Stimulated activated CD4-positive, alpha-beta T cell treated with anti-CD3 and anti-CD28 coated beads, Interleukin-4, amount 100 ng/mL, for 4 hours (primary cell): ENCODE data around the gene PPCDC.
A peak's percentile ranks its signal among the peaks of the same experiment; 100 is the strongest.

ENCODE experiments used
- DNase-seq, 2 experiments: peaks; one replicate each; pipeline ENCODE4 v3.0.0-alpha.2; 2020

Gene PPCDC

DNA sequence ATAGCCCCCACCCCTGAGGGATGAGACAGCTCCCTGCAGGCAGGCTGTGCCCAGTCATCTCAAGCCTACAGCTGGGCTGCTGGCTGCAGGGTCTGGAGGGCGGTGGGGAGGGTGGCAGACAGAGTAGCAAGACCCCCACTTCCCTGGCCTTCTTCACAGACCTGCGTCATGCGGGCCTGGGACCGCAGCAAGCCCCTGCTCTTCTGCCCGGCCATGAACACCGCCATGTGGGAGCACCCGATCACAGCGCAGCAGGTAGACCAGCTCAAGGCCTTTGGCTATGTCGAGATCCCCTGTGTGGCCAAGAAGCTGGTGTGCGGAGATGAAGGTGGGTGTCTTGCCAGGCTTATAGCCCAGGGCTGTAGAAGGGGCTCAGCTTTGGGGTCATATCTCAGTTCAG lies 25.0 kb downstream of the PPCDC start:
- DNase-seq, result no peak

DNA sequence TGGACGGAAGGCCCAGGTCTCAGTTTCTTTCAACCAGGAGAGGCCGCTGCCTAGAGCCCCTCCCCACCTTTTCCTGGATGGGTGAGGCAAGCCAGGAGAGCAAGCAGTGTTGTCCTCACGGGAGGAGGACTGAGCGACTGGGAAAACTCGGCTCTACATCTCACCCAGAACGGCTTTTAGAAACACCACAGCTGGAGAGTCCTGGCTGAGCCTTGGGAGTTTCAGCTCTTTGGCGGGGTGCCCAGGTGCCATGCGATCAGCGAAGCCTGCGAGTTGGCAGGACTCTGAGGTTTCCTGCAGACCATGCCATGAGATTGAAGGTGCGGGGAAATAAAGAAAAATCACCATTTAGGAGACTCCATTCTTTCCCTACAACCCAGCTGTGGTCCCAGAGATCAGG lies 26.0 kb downstream of the PPCDC start:
- DNase-seq, result no peak

DNA sequence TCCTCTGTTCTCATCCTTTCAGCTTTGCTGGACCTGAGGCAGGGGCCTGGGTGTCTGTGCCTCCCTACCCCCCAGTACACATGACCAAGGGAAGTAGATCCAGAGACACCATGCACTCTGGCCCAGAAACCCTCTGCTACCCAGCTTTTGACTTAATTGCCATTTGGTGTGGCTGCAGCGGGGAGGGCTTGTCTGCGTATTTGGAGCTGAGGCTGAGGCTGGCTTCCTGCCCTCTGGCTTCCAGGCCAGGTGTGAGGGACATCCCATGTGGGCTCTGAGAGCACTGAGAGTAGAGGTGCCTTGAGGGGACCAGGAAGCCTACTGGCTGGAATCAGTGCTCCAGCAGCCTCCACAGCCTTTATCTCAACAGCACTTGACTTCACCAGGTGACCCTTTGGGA lies 26.9 kb downstream of the PPCDC start:
- no peak for DNase-seq

DNA sequence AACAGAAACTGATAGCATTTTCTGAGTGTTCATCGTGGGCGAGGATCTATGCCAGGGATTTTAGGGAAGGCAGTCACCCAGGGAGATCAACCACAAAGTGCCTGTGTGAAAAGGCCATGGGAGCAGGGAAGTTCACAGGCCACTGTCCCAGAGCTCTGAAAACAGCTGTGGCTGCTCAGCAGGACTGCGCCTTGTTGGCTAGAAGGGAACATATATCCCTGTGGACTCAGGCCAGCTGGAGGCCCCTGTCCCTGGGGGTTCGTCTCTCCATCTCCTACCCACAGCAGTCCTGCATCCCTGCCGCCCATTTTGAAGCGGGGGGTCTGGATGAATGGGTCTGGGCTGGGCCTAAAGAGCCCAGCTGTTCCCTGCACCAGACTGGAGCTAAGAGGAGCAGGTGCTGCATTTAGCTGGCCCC lies 27.8 kb downstream of the PPCDC start:
- DNase-seq, result no peak

DNA sequence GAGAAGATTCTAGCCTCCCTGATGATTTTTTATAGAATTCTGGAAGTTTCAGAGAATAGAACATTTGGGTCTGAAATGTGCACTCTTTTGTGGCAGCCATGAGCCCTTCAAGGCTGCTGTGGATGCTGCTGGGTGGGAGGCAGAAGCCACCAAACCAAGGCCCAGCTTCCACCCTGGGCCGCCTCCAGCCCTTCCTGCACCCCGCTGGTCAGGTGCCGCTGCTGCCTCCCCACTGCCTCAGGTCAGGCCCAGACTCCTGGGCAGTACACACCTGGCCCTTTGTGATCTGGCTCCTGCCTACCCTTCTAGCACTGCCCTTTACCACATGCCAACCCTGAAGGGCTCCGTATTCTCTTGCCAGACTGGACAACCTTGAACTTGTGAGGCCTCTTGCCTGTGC lies 28.3 kb downstream of the PPCDC start:
- DNase-seq, result no peak

DNA sequence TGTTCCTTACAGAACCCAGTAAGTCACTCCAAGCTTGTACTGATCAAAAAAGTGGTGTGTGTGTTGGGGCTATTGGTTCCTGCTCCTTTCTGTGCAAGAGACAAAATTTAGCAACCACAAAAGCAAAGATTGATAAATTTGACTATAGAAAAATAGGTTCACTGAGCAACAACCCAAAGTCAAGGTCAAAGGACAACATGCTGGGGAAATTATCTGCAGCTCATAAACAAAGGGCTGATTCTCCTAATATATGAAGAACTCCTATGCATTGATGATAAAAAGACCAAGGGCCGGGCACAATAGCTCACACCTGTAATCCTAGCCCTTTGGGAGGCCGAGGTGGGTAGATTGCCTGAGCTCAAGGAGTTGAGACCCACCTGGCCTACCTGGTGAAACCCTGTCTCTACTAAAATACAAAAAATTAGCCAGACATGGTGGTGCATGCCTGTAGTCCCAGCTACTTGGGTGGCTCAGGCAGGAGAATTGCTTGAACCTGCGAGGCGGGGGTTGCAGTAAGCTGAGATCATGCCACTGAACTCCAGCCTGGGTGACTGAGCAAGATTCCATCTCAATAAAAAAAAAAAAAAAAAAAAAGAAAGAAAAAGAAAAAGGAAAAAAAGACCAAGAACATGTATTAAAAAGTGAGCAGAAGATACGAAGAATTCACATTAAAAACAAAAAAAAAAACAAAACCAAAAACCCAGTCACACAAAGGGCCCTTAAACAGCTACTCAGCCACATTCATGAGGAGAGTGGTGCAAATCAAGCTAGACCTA lies 29.8 kb downstream of the PPCDC start:
- DNase-seq, result no peak

DNA sequence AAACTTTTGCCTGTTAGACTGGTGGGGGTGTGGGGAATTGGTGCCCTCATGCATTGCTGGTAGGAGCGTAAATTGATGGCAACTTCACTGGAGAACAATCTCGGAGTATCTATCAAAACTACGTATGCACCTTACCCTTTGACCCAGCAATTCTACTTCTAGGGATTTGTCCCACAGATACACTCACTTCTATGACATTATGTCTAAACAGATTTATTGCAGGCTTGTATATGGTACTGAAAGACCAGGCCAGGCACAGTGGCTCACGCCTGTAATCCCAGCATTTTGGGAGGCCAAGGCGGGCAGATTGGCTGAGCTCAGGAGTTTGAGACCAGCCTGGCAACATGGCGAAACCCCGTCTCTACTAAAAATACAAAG lies 30.3 kb downstream of the PPCDC start:
- DNase-seq, result no peak

- no peak for DNase-seq
Measured at GRCh38 chr15:75054172-75054897, 30.9 kb downstream of the PPCDC start.

GRCh38 chr15:75056036-75056435 lies 32.6 kb downstream of the PPCDC start:
- DNase-seq, result no peak

GRCh38 chr15:75058127-75058905 lies 34.9 kb downstream of the PPCDC start:
- DNase-seq, result no peak

GRCh38 chr15:75059607-75060006 lies 36.2 kb downstream of the PPCDC start:
- no peak for DNase-seq

DNA sequence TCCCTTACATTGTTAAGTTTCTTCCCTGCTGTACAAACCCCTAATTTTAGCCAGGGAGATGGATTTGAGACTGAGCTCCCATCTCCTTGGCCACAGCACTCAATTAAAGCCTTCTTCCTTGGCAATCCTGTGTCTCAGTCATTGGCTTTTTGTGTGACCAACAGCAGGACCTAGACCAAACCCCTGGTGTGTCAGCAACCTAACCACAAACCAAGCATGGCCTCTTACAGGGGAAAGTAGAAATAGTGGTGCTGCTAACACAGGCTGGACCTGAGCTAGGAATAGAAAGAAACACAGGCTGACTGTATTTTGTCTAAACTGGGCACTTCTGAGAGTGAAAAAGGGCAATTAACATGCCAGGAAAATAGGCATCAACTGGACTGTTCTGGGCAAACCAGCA lies 37.9 kb downstream of the PPCDC start:
- DNase-seq, result no peak

DNA sequence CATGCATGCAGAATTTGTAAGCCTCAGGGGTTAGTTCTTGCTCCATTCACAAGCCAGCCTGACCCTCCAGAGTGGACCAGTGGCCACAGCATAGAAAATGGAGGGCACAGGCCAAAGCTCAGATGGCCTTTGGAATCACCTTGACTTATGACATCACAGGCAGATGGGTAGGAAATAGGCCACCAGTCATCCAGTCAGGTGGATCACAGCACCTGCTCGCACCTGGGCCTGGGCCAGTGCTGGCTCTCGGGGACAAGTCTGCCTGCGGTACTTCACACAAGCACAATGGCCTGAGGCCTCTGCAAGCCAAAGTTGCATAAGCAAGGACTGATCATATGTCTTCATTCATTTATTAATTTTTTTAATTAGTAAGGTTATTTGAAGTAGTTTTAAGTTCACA lies 39.3 kb downstream of the PPCDC start:
- no peak for DNase-seq

GRCh38 chr15:75063338-75063737 lies 39.9 kb downstream of the PPCDC start:
- no peak for DNase-seq

- DNase-seq, result no peak
Measured at GRCh38 chr15:75063889-75064288, 40.5 kb downstream of the PPCDC start.

GRCh38 chr15:75064846-75065245 lies 41.5 kb downstream of the PPCDC start:
- DNase-seq, result no peak

GRCh38 chr15:75065467-75065850 lies 42.1 kb downstream of the PPCDC start:
- no peak for DNase-seq

DNA sequence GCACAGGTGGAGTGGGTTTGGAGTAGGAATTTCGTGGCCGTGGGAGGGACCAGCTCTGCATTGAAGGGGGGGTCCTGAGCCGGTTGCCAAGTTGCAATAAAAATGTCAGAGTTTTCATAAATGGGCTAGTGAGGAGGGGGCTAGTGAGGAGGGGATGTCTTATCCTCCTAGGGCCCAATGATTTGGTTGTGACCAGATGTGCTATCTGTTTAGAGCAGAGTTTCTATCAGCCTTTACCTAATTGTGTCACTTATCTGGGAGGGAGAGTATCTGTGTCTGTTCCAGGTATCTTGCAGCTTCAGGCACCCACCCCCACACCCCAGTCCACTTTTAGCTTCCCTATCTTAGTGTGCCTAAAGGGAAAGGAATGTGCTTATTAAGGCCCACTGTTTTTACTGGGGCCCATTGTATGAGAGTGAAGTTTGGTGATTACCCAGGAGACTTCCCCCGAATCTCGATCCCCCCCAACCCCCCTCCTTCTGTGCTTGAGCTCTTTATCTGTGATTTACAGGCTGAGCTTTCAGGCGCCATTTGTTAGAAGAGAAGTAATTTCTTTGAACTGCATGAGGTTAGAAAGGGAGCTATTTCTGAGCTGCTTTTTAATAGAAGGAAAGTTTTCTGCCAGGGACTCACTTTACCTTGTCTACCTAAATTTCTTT lies 42.6 kb downstream of the PPCDC start:
- no peak for DNase-seq

DNA sequence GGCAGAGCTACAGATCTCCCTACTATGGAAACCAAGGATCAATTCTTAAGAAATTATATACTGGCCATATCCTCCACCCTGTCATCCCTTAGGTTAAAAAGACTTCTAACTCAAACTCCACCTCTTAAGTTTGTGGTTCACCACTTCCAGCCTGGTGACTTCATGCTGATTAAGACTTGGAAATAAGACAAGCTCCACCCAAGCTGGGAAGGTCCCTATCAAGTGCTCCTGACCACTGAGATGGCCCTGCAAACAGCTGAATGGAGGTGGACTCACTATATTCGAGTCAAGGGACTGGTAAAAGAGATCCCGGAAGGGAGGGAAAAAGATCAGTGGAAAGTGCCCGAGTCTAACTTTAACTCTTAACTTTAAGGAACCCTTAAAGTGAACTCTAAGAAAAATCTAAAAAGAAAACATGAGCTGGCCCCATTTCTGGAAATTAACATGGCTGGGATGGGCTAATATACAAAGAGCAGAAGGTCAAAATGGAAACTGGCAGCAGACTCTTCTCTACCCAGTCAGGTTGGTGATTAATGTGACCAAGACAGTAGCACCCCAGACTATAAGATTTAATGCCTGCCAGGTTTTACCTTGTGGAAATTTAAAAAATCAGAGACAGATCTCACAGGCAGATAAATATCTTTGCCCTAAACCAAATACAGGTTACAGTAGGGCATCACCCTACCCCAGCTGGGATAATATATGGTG lies 43.9 kb downstream of the PPCDC start:
- DNase-seq, result peak in 1 of 2 experiments; percentile 15

GRCh38 chr15:75068748-75069147 lies 45.4 kb downstream of the PPCDC start:
- DNase-seq, result no peak

DNA sequence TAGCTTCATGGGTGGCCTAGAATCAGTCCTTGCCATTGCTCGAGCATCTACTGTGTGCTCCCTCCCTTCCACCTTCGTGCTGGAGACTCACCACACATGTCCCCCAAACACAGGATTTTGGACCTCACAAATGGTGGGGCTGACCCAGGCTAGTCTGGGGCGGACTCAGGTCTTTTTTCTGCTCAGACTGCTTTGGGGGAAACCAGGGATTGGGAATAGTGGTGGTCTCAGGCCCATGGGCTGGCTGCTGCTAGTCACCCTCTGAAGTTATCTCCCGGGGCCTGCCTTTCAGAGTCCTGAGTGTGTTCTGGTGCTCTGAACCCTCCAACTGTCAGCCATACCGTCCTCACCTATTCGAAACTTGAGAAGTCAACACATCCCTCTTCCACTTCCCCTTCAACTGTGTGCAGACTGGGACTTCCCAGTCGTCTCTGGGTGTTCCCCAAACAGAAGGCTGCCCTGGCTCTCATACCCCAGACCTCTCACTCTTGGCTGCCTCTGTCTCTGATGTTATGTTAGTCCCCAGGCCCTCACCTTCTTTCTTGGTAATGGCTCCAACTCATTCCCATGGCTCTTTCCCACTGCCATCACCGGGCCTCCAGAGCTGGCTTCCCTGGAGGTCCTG lies 46.0 kb downstream of the PPCDC start:
- no peak for DNase-seq

GRCh38 chr15:75070674-75071073 lies 47.3 kb downstream of the PPCDC start:
- DNase-seq, result no peak
